ENCODE data around the gene EED.

DNA sequence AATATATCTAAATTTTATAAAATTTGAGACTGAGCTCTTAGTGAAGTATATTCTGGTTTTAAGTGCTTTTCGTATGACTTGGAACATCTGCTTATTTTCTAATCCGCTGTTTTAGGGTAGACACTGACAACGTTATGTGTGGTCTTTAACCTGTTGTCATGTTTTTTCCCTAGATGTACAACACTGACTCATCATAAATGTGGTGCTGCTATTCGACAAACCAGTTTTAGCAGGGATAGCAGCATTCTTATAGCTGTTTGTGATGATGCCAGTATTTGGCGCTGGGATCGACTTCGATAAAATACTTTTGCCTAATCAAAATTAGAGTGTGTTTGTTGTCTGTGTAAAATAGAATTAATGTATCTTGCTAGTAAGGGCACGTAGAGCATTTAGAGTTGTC, 33.7 kb downstream of the EED start:
- TF ChIP-seq, protein P1, sequence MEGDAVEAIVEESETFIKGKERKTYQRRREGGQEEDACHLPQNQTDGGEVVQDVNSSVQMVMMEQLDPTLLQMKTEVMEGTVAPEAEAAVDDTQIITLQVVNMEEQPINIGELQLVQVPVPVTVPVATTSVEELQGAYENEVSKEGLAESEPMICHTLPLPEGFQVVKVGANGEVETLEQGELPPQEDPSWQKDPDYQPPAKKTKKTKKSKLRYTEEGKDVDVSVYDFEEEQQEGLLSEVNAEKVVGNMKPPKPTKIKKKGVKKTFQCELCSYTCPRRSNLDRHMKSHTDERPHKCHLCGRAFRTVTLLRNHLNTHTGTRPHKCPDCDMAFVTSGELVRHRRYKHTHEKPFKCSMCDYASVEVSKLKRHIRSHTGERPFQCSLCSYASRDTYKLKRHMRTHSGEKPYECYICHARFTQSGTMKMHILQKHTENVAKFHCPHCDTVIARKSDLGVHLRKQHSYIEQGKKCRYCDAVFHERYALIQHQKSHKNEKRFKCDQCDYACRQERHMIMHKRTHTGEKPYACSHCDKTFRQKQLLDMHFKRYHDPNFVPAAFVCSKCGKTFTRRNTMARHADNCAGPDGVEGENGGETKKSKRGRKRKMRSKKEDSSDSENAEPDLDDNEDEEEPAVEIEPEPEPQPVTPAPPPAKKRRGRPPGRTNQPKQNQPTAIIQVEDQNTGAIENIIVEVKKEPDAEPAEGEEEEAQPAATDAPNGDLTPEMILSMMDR (IDR thresholded peaks at IDR 0.05), result no peak
- no peak for TF ChIP-seq POLR2A (IDR thresholded peaks at IDR 0.05)
